NCI-H446 (cell line): ENCODE data around the gene SLCO3A1.

Source experiments
- DNase-seq, 2 experiments: peaks; one replicate each; lab custom pipeline; 2025; lab: John Stamatoyannopoulos, UW

The SLCO3A1 gene

DNA sequence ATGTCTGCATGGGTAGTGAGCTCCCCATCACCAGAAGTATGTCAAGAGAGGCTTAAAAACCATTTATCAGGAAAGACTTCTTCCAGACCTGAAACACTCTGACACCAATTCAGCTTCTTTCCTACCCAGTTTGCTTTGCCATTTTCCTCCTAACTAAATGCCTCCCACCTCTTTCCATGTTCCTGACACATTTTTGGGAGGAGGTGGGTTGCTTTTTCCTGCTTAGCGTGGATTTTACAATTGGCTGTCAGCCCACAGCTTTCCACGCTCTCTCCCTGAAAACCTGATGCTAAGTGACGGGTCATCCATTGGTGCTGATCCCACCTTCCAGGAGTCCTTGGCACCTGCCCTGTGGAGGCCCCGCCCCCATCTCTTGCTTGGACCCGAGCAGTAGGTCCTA is 275.3 kb downstream of the SLCO3A1 start:
- DNase-seq: no peak

DNA sequence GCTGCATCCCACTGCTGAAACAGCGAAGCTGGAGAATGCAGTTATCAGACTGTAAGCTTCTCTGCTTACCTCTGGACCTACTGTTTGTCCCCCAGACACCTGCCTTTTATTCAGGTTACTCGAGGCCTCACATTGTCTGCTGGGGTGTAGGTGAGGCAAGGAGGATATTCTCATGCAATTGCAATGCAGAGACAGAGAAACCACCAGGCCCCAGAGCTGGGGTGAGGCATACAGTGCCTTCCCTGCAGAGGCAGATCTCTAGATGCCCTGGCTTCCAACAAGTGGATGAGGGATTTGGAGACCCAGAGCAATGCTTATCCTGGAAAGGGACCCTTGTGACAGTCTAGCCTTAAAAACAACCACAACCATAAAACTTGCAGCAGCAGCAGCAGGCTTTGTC is 276.7 kb downstream of the SLCO3A1 start:
- DNase-seq: no peak

DNA sequence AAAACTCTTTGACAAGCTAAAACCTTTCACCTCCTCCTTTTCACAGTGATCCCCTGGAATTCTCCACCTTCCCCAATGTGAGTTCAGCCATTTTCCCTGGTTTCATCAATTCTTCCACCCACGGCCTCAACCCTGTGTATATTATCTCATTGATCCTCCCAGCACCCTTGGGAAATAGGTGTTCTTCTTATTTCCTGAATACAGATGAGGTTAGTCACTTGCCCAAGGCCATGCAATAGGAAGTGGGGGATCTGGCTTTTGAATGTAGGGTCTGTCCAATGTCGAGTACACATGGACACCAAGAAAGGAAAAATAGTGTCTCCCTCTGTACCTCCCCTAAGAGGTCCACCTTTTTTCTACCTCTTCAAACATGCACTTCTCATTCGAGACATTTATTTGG is 277.4 kb downstream of the SLCO3A1 start:
- DNase-seq: no peak

DNA sequence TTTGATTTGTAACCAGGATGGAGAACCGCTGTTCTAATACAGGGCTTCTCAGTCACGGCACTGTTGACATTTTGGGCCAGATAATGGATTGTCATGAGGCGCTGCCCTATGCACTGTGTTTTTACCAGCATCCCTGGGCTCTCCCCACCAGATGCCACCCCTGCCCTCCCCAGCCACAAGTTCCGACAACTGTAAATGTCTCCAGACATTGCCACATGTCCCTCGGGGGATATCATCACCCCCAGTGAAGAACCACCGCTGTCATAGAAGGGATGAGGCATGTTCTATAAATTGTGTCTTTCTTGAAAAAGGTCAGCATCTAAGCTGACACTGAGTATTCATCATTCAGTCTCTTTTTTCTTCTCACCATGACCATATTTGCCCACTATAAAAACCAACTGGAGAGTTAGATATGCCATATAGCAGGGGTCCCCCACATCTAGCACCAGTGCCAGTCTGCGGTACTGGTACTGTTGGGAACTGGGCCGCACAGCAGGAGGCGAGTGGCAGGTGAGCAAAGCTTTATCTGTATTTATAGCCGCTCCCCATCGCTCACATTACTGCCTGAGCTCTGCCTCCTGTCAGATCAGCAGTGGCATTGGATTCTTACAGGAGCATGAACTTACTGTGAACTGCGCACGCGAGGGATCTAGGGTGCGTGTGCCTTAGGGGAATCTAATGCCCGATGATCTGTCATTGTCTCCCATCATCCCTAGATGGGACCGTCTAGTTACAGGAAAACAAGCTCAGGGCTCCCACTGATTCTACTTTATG is 279.7 kb downstream of the SLCO3A1 start:
- no peak for DNase-seq

DNA sequence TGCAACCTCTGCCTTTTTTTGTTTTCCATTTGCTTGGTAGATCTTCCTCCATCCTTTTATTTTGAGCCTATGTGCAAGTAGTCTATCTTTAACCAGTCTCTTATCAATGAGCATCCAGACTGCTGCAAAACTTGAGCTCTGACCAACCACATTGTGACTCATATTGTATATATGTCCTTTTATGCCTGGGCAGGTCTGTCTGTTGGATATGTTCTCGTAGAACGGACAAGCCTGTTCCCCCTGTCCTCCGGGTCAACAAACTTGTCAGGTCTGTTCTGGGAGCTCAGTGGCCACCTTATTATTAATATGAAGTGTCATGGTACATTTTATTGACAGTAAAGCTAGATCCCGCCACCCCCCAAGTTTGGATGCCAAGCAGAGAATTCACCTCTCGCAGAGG is 287.3 kb downstream of the SLCO3A1 start:
- no peak for DNase-seq

DNA sequence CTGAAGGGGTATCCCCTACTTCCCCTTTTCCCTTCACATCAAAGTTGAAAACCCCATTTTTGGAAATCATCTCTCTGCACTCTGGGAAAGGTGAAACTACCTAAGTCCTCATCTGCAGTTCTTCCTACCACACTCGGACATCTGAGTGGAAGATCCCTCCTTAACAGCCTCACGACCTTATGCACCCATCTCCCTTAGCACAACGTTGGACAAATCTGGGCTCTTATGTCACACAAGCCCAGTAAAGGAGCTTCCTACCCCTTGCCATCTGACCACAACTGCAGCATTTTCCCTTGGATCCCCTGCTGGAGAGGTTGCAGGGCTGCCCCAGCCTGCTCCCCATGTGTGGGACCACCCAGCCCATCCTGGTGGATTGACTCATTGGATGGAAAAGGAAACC is 288.1 kb downstream of the SLCO3A1 start:
- no peak for DNase-seq

DNA sequence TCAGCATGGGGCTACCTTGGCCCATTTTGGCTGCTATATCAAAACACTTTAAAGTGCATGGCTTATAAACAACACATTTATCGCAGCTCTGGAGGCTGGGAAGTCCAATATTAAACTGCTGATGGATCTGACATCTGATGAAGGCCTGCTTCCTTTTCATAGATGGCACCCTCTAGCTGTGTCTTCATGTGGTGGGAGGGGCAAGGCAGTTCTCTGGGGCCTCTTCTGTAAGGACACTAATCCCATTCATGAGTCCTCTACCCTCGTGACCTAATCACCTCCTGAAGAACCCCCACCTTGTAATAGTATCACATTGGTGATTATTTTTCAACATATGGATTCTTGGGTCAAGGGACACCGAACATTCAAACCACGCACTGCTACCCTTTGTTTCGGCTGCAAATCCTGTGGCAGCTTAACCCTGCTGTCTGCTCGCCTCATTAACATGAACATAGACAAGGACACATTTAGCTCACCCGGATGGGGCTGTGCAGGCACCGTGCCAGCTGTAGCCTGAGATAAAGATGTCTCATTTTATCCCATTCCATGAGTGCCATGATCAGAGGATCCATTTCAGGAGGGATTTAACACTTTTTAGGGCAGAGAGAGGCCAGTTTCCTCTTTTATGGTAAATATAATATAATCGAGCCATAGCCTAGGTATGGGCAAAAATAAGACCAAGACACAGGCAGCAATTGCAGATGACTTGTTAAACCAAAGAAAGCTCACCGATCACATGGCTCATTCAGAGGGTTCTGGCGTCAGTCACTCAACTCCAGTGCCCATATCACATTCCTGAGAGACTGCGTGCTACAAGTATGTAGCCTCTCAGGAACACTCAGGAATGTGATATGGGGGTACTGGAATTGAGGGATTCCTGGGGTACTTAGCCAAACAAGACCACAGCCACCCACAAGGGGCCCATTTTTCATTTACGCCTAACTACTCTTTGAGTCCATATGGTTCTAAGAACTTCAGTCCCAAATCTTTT is 289.0 kb downstream of the SLCO3A1 start:
- no peak for DNase-seq

DNA sequence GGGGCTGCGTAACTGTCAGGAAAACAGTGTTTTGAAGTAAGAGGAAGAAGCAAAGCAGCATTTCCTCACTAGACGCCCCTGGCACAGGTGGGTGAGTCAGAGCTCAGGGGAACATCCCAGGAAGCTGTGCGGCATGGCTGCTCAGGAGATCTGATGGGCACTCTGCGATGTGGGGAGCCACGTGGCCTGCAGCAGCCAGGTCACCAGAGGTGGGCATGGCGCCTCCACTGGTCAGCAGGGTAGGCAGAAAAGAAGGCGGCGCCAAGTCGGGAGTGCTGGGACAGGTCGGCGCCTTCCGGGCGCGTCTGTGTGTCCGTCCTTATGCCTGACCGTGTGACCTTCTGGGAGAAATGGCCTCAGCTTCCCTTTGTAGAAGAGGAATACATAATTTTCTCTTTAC is 290.3 kb downstream of the SLCO3A1 start:
- no peak for DNase-seq

DNA sequence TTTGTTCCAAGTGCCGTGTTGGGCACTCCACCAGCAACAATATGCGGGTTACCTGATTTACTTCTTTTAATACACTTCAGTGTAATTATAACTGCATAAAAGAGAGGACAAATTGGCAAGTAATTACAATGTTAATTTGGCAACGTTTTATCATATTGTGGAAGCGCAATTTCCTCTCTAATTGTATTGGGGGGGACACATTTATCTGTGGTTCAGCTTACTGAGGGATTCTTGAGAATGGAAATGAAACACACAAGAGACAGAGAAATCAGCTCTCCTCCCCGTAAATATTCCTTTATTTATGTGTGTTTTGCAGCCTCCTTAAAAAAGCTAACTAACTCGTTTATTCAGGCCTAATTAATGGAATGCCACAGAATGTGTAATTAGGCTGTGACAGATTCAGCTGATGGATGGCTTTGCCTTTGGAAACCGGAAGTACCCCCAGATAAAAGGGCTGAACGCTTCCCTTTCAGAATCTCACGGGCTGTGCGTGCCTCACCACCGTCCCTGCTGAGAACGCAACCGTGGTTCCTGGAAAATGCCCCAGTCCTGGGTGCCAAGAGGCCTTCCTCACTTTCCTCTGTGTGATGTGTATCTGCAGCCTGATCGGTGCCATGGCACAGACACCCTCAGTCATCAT is 293.1 kb downstream of the SLCO3A1 start:
- DNase-seq: no peak

DNA sequence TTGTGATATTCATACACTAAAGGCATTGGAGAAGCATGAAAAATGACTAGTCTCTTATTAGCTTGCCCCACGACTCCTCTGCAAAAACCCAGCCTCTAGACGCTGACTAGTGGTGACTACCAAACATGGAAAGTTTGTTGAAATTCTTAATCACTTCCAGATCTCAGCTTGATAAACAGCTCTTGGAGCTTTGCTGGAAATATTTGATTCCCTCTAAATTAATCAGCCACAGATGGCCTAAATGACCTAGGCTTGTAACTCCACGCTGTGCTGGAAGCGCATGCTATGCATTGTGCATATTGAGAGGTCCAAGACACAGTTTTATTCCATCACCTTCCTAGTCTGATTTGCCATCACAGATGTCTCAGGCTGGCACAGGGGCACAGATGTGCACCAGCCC is 295.5 kb downstream of the SLCO3A1 start:
- DNase-seq: no peak

DNA sequence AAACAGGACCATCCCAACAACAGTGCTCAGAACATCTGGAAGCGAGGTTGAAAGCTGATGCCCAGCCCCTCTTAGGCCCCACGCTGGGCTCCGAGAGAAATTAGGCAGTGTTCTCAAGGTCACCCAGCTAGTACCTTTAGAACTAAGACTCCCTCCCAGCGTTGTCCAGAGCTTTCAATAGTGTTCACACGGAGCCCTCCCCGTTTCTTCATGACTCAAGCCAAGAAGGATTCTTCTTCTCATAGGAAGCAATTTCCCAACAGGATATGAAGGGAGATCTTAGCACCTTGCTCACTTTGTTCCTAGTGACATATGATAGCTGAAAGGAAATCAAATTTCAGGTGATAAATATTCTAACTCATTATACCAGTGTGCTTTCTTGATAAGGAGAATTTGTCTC is 296.0 kb downstream of the SLCO3A1 start:
- no peak for DNase-seq

DNA sequence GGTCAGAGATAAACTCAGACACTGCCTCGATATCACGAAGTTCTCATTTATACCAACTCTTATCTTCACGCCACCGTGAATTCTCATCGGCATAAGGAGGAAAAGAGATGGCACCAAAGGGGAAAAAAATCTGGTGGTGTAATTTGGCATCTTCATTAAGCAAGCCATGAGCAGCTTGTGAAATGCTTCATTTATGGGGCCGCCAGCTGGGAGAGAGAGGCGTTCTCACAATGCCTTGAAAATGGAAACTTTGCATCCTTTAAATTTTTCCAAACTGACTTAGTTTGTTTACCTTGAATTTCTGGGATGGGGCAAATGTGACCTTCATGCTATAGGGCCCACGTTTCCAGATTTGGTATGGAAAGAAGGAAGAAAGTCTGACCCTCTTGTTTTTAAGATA is 297.7 kb downstream of the SLCO3A1 start:
- DNase-seq: no peak

DNA sequence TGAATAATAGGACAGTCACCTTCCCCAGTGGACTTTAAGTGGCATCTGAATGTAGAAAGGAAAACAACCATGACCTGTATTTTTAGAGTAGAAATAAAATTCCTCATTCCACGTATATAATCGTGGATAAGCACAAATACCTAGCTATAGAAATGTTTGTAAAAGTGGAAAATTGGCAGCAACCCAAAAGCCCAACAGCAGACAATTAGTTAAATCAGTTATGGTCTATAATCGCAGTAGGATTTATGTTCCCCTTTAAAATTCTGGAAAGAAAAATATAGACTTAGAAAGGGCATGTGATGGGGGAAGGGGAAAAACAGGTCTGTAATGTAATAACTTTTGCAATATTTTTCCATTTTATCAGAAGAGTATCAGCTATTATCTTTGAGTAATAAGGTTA is 298.2 kb downstream of the SLCO3A1 start:
- DNase-seq: no peak

DNA sequence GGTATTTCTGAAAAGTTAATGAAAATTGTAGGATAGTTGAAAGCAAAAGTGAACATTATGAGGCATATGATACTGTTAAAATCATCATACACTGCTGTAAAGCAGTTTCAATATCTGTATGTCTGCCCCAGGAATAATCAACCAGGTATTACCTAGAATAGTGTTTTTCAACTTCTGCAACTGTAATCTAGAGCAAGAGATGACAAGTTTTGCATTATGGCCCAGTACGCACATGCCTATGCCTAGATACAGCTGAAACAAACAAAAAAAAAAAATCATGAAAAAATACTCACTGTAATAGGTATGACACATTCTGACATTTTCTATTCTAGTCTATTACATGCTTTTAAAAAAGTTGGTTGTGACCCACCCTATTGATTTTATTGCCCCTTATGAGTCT is 299.5 kb downstream of the SLCO3A1 start:
- DNase-seq: no peak

DNA sequence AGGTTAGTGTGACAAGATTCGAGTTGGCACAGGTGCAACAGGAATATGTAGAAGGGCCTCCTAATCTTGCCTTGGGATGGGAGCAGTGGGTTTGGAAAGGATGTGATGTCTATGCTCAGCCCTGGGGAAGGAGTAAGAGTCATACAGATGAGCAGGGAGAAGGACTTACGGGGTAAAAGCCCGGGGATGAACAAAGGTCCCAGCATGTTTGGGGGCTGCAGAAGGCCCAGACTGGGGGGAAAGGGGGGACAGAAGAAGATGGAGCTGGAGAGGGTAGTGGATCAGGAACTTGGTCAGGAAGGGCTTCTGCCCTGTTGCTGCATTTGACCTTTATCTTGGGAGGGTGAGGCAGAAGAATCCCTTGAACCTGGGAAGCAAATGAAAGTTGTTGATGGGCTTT is 300.1 kb downstream of the SLCO3A1 start:
- DNase-seq: no peak

DNA sequence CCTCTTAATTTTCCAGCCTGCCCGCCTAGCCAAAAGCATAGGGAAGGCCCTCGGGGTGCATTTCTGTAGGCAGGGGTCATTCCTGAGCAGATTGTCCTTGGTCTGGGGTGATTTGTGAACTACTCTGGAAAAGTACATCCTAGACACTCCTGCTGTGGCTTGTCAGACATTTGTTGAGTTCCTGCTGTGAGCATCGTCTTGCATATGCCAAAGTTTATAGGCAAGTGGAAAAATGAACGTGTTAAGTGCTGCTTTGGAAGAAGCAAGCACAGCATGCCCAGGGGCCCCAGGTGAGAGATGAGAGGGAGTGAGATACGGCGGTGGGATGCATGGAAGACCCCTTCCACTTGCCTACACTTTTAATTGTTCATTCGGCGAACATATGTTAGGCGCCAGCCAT is 302.4 kb downstream of the SLCO3A1 start:
- DNase-seq: no peak

DNA sequence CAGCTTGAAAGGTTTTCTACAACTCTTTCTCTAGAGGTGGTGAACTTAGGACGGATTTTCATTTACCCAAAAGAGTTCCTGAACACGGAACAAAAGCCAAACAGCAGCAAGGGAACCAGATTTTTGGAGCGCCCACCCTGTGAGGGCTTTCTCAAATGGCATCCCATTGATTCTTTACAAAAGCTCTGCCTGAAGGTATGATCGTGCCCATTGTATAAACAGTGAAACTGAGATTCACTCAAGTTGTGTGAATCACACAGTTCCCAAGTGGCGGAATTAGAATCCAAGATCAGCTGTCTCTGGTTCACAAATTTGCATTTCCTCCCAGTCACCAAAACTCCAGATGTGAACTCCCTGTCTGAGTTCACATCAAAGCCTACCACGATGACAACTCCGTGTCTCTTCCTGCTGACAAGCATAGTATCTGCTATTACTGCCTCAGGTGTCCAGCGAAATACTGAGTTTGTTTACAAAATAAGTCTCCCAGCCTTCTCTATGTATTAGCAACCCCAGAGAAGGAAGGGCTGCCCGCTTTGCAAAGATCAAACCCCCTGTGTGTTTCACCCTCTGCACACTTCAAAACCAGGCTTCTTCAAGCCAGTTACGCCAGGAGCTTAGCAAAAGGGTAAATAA is 304.3 kb downstream of the SLCO3A1 start:
- no peak for DNase-seq

DNA sequence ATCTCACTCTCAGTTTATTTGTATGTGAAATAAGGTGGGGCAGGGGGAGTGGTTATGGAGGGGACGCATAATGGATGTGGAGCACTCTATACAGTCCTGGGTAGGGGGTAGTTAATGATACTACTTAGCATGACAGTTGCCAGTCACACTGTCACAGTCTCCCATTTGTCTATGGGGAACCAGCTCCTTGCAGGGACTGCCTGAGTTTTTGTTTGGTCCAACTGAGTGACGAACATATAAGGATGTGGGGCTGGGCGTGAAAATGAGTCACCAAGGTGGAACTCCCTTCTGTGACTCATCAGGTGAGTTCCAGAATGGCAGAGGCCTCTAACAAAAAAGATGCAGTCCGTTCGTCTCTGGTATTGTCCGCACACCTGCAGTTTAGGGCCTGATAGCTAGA is 304.9 kb downstream of the SLCO3A1 start:
- DNase-seq: no peak

DNA sequence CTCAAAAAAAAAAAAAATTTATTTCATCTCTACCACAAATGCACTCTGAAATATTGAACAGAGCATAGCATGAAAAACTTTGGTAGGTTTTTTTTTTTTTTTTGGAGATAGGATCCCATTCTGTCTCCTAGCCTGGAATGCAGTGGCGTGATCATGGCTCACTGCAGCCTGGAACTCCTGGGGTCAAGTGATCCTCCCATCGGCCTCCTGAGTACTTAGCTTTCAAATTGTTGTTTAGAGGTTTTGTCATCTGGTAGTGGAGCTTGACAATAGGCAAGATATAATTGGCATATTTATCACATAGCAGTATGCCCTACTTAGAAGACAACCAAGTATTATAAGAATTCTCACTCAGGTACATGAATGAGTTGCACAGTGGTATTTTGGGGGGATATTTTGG is 306.0 kb downstream of the SLCO3A1 start:
- no peak for DNase-seq

DNA sequence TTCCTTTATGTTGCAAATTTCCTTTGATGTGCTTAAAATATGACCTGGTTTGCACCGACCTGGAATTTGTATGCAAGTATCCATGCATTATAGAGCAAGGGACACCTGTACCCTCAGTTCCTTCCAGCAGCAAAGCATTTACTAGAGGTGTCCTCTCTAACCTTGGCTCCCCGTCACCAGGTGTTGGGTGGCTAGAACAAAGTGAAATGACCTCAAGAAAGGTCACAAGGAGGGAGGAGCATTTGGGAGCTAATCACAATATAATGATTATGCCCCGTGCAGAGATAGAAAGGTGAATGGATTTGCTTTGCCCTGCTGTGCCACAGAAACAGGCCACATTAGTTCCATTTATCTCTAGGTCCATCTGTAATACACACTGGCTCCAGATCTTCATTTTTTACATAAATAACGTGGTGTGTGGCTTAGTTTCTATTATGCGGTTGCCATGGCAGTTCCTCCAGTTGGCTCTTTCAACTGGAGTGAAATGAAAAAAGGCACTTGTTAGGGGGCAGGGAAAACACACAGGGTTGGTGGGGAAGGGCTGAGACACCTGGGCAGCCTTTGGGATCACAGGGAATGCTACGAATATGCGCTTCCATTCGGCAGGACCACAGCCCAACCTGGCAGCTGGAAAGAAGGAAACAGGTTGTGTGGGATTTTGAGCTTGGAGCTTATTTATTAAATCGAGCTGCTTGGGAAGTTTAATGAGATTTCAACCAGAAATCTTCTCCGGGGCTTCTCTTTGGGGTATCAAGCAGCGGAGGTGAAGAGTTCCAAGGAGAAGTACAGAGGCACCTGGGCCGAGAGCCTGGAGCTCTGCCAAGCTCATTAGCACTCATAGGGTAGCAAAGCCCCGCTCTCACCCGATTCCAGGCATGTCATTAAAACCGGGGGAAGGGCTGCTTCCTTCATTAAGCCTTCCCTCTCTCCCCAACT is 306.7 kb downstream of the SLCO3A1 start:
- DNase-seq: no peak

DNA sequence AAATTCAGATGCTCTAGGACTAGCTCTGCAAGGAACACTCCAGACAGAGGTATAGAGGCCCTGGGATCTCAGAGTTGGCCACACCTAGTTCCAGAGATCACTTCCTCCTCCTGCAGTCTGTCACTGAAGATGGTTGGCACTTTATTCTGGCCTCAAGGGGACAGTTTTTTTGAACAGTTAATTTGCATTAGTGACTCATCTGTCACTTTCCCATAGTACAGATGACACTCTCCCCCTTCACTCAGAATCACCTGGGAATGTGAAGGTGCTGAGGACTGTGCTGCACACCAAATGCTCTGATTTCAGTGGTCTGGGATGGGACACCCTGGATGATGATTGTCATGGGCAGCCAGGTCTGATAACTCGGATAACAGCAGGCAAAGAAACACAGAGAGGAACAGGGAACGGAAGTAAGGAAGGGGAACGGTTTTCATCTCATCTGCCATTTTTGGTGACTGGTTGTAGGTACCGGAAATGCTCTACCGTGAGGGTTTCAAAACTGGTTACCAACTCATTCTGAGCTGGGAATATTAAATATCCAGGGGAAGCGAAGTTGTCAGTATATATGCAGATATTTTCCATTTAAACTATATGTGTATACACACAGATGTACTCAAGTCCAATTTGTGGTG is 307.6 kb downstream of the SLCO3A1 start:
- no peak for DNase-seq
